HFF-Myc (cell line): Measurements from ENCODE around the gene GJA1.
"Not testable (repeated sequence)": the region's sequence is repeated elsewhere in the genome, so short reads cannot be mapped to it uniquely, and the experiment has no call there.

Source experiments
- DNase-seq: peaks from one replicate; pipeline ENCODE4 v3.0.0-alpha.2; 2011; ENCODE audit warnings: low read depth; ENCODE audit errors: extremely low read depth
- H3K4me3 ChIP-seq: replicated peaks from 2 replicates; pipeline ENCODE4 v1.5.1; 2011; ENCODE audit warnings: low read depth, mild to moderate bottlenecking, control low read depth, low read length
- CTCF ChIP-seq: IDR thresholded peaks from 2 replicates; pipeline ENCODE4 v1.5.1; 2012; ENCODE audit warnings: mild to moderate bottlenecking, low read depth, low read length, control low read depth; ENCODE audit errors: missing control alignments

The GJA1 gene

GRCh38 chr6:121443971-121444541 lies 8.6 kb downstream of the GJA1 start:
- no peak for TF ChIP-seq CTCF
- no peak for DNase-seq
- no peak overlapping the region for H3K4me3 ChIP-seq

- DNase-seq, H3K4me3 ChIP-seq: not testable (repeated sequence)
These were observed 11.3 kb downstream of the GJA1 start for GRCh38 chr6:121446705-121447104.

GRCh38 chr6:121447746-121448145 lies 12.3 kb downstream of the GJA1 start:
- not testable (repeated sequence) for DNase-seq, H3K4me3 ChIP-seq

GRCh38 chr6:121448528-121448927 lies 13.1 kb downstream of the GJA1 start:
- not testable (repeated sequence) for H3K4me3 ChIP-seq, DNase-seq

GRCh38 chr6:121449331-121449730 lies 13.9 kb downstream of the GJA1 start:
- no peak overlapping the region for H3K4me3 ChIP-seq
- no peak for DNase-seq
- TF ChIP-seq CTCF, result no peak

GRCh38 chr6:121450242-121450641 lies 14.8 kb downstream of the GJA1 start:
- no peak for DNase-seq
- TF ChIP-seq CTCF, result no peak
- no peak overlapping the region for H3K4me3 ChIP-seq

- H3K4me3 ChIP-seq, result no peak overlapping the region
- DNase-seq, result no peak
- TF ChIP-seq CTCF, result no peak
These were observed 15.8 kb downstream of the GJA1 start for GRCh38 chr6:121451250-121451649.

- no peak overlapping the region for H3K4me3 ChIP-seq
- DNase-seq, result no peak
- no peak for TF ChIP-seq CTCF
These were observed 17.7 kb downstream of the GJA1 start for GRCh38 chr6:121453191-121453590.
